Peyer's patch (tissue), 4 donors: ENCODE results near the gene CHST8.

Experiments used
- POLR2A ChIP-seq, 2 donors: fragments of 450-650 bp; IDR thresholded peaks; one replicate each; pipeline ENCODE4 v1.5.1; 2017; ENCODE audit warnings: antibody characterized with exemption in 2 of 2, mild to moderate bottlenecking in 2 of 2, moderate library complexity in 2 of 2
- TF ChIP-seq, protein P1 (sequence below), 6 experiments: fragments of 450-650 bp in 4 of 6; fragments of 200-600 bp in 2 of 6; sonication (generic) in 1 of 6; IDR thresholded peaks; one replicate each; pipeline ENCODE4 v1.5.1; 2017 to 2019; ENCODE audit warnings: antibody characterized with exemption in 6 of 6, mild to moderate bottlenecking in 3 of 6, moderate library complexity in 1 of 6

DNA sequence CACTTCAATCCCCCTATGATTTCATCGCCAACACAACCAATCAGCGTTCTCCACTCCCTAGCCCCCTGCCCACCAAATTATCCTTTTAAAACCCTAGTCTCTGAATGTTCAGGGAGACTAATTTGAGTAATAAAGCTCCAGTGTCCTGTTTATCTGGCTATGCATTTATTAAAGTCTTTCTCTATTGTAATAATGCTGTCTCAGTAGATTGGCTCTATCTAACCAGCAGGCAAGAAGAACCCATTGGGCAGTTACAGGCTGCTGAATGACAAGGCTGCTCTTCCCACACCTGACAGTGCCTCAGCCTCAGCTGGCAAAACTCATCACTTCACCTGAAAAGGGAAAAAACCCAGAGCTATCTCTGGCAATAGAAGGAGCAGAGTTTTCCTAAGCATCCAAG is 20.2 kb upstream of the CHST8 start:
- TF ChIP-seq POLR2A (IDR thresholded peaks at IDR 0.05), result no peak
- TF ChIP-seq, protein P1, sequence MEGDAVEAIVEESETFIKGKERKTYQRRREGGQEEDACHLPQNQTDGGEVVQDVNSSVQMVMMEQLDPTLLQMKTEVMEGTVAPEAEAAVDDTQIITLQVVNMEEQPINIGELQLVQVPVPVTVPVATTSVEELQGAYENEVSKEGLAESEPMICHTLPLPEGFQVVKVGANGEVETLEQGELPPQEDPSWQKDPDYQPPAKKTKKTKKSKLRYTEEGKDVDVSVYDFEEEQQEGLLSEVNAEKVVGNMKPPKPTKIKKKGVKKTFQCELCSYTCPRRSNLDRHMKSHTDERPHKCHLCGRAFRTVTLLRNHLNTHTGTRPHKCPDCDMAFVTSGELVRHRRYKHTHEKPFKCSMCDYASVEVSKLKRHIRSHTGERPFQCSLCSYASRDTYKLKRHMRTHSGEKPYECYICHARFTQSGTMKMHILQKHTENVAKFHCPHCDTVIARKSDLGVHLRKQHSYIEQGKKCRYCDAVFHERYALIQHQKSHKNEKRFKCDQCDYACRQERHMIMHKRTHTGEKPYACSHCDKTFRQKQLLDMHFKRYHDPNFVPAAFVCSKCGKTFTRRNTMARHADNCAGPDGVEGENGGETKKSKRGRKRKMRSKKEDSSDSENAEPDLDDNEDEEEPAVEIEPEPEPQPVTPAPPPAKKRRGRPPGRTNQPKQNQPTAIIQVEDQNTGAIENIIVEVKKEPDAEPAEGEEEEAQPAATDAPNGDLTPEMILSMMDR (IDR thresholded peaks at IDR 0.05), result no peak
